Epithelial cell of esophagus (primary cell): ENCODE results near the gene SETD4.

Source experiments
- DNase-seq: peaks from one replicate; pipeline ENCODE4 v3.0.0; 2010; ENCODE audit warnings: low read depth
- H3K4me3 ChIP-seq: 2 replicates; pipeline ENCODE4 v1.5.1; 2011; ENCODE audit warnings: mild to moderate bottlenecking, low read length, control low read depth
- TF ChIP-seq, protein P1 (sequence below): IDR thresholded peaks from 2 replicates; pipeline ENCODE4 v1.5.1; 2011; ENCODE audit warnings: low read depth, mild to moderate bottlenecking, low read length, control low read depth, inconsistent platforms; ENCODE audit not compliant: insufficient read depth; ENCODE audit errors: missing control alignments

Gene SETD4

DNA sequence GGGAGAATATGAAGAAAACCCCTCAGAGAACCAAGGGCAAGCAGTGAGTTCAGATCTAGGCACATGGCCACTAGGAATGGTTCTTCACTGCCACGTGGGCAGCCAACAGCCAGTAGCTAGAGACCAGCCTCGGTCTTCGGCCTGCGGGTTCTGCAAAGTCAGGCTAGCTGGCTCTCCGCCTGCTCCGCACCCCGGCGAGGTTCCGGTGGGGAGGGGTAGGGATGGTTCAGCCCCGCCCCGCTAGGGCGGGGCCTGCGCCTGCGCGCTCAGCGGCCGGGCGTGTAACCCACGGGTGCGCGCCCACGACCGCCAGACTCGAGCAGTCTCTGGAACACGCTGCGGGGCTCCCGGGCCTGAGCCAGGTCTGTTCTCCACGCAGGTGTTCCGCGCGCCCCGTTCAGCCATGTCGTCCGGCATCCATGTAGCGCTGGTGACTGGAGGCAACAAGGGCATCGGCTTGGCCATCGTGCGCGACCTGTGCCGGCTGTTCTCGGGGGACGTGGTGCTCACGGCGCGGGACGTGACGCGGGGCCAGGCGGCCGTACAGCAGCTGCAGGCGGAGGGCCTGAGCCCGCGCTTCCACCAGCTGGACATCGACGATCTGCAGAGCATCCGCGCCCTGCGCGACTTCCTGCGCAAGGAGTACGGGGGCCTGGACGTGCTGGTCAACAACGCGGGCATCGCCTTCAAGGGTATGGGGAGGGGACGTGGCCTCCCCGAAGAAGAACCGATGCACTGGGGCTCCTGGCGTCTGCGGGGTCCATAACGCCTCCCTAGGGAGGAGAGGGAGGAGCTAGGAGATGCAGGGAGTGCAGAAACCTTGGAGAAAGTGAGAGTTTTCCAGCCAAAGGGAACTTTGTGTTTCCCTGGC, 9.6 kb upstream of the SETD4 start, which contains the start of gene CBR1:
Gene CBR1, plus strand, starts transcription at position 312 of the 871 bp plus-strand sequence. Its CDS starts 92 bp downstream, at position 404.
- peak within 1 kb of the TSS; percentile 70 for H3K4me3 ChIP-seq
- peak; percentile 83 for DNase-seq
- TF ChIP-seq, protein P1, sequence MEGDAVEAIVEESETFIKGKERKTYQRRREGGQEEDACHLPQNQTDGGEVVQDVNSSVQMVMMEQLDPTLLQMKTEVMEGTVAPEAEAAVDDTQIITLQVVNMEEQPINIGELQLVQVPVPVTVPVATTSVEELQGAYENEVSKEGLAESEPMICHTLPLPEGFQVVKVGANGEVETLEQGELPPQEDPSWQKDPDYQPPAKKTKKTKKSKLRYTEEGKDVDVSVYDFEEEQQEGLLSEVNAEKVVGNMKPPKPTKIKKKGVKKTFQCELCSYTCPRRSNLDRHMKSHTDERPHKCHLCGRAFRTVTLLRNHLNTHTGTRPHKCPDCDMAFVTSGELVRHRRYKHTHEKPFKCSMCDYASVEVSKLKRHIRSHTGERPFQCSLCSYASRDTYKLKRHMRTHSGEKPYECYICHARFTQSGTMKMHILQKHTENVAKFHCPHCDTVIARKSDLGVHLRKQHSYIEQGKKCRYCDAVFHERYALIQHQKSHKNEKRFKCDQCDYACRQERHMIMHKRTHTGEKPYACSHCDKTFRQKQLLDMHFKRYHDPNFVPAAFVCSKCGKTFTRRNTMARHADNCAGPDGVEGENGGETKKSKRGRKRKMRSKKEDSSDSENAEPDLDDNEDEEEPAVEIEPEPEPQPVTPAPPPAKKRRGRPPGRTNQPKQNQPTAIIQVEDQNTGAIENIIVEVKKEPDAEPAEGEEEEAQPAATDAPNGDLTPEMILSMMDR, result no peak

GRCh38 chr21:36068748-36069398, 8.5 kb upstream of the SETD4 start:
- no peak overlapping the region for H3K4me3 ChIP-seq
- TF ChIP-seq, protein P1, result no peak
- no peak for DNase-seq

- no peak overlapping the region for H3K4me3 ChIP-seq
- TF ChIP-seq, protein P1, result no peak
- peak; percentile 66 for DNase-seq
Measured at GRCh38 chr21:36065497-36066036, 5.2 kb upstream of the SETD4 start.

DNA sequence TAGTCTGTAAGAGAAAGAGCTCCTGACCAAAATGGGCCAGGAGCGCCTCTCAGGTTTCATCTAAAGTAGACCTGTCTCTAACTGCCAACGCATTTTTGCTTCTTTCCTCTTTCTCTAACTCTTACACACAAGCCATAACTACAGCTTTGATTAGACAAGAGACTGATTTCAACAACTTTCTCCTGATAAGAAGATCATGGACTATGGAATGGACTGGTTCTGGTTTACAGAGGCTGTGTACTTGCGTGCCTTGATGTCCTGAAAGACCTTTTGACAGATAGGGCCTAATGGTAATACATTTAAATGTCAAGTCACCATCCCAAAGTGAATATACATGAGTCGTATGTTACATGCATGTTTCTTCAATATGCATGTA, 3.7 kb upstream of the SETD4 start:
- no peak overlapping the region for H3K4me3 ChIP-seq
- TF ChIP-seq, protein P1, result no peak
- DNase-seq, result no peak

- H3K4me3 ChIP-seq, result no peak overlapping the region
- no peak for DNase-seq
- TF ChIP-seq, protein P1, result no peak
Measured at GRCh38 chr21:36063375-36064084, 3.2 kb upstream of the SETD4 start.

DNA sequence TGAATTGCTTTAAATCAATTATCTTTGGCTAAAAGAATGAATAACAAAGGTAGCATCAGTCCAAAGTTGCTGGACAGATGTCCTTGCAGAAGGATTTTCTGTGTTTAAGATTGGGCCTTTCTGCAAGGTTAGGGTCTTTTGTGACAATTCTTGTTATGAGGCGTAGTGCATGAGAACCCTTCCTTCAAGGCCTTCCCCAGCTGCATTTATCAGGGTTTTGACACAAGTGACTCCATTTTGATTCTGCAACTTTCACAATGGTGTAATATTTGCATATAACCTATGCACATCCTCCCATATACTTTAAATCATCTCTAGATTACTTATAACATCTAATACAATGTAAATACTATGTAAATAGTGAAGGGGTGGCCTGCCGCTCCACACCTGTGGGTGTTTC, 1.1 kb upstream of the SETD4 start:
- TF ChIP-seq, protein P1, result no peak
- no peak for DNase-seq
- H3K4me3 ChIP-seq, result no peak overlapping the region
